Measurements from ENCODE around the gene CALML6. TPM values are rescaled to one million over a fixed set of nuclear protein-coding genes. Genes with fewer than 3 reads are reported as not detected.

Gene CALML6
- total RNA-seq, 4 donors from 2014 or later: 0.13 TPM; not detected in 3

DNA sequence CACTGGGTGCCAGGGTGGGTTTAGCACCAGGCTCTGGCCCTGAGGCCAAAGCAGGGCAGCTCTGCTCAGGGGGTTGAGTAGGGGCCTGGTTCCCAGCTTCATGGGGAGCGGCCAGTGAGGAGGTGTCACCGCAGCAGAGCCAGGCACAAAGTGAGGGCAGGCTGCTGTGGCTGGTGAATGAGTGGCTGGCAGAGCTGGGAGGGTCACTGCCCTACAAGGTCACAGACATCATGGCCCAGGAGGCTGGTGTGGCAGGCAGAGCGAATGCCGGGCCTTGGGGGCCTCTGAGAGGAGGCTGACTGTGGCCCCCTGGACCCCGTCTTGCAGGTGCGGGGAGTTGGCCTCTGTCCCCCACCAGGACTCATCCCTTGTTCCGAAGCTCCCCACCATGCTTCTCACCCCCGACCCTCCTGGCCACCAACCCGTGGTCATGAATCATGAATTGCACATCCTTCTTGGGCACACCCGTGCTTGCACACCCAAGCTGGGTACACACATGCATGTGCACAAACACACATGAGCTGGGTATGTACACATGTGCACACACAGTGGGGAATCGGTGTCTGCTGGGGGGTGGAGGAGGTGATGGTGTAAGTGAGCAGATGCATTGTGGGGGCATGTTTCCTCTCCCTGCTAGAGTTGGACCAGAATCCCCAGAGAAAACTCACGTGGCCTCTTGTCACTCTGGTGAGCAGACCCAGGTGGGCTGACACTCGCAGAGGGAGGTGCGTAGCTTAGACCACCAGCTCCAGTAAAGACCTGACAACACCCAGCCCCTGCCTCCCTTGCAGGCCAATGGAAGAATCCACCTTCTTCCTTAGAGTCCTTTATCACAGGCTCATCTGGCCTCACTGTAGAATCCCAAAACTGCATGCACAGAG lies 19.4 kb upstream of the CALML6 start:
- Histone ChIP-seq H3K27ac (no peak overlapping the region), H3K9me3 (no peaks in the 10 kb centered on the region), H3K4me1 (peaks cover 20 to 27% of the 10 kb centered on the region in 2 donors), H3K4me3 (replicated peaks in 1 of 3) (no peak overlapping the region), H3K36me3 (no peaks in the 10 kb centered on the region), H3K27me3 (no peaks in the 10 kb centered on the region)
- no peak for DNase-seq
- intact Hi-C loops (cut with DNase I): no loop called here
- TF ChIP-seq, protein P1, sequence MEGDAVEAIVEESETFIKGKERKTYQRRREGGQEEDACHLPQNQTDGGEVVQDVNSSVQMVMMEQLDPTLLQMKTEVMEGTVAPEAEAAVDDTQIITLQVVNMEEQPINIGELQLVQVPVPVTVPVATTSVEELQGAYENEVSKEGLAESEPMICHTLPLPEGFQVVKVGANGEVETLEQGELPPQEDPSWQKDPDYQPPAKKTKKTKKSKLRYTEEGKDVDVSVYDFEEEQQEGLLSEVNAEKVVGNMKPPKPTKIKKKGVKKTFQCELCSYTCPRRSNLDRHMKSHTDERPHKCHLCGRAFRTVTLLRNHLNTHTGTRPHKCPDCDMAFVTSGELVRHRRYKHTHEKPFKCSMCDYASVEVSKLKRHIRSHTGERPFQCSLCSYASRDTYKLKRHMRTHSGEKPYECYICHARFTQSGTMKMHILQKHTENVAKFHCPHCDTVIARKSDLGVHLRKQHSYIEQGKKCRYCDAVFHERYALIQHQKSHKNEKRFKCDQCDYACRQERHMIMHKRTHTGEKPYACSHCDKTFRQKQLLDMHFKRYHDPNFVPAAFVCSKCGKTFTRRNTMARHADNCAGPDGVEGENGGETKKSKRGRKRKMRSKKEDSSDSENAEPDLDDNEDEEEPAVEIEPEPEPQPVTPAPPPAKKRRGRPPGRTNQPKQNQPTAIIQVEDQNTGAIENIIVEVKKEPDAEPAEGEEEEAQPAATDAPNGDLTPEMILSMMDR (IDR thresholded peaks at IDR 0.05): no peak
- no peak for TF ChIP-seq POLR2A (IDR thresholded peaks at IDR 0.05)
- 79 to 85% methylated on average over 6 to 14 of the region's 14 CpGs for WGBS, 2 donors

DNA sequence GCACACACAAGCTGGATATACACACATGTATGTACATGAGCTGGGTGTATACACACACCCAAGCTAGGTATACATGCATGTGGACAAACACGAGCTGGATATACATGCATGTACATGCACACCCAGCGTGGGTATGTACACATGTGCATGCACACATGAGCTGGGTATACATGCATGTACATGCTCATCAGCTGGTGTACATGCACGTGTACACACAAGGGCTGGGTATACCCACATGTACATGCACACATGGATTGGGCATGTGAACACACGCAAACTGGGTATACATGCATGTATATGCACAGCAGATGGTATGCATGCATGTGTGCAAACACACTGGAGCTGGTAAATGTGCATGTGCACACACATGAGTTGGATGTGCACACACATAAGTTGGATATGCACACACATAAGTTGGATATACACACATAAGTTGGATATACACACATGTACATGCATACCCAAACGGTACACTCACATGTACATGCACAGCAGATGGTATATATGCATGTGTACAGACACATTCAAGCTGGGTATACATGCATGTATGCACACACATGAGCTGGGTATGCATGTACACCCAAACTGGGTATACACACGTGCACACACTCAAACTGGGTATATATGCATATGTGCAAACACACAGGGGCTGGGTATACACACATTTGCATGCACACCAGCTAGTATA lies 16.7 kb upstream of the CALML6 start:
- Histone ChIP-seq H3K36me3 (no peaks in the 10 kb centered on the region), H3K9me3 (no peaks in the 10 kb centered on the region), H3K4me3 (replicated peaks in 1 of 3) (no peak overlapping the region), H3K4me1 (peaks cover 11 to 16% of the 10 kb centered on the region in 2 donors), H3K27me3 (no peaks in the 10 kb centered on the region), H3K27ac (no peak overlapping the region)
- no peak for DNase-seq
- 90 to 95% methylated on average over 5 to 6 of the region's 6 CpGs for WGBS, 2 donors
- intact Hi-C loops (cut with DNase I): no loop called here
- TF ChIP-seq POLR2A (IDR thresholded peaks at IDR 0.05): no peak
- TF ChIP-seq, protein P1 (IDR thresholded peaks at IDR 0.05): no peak

DNA sequence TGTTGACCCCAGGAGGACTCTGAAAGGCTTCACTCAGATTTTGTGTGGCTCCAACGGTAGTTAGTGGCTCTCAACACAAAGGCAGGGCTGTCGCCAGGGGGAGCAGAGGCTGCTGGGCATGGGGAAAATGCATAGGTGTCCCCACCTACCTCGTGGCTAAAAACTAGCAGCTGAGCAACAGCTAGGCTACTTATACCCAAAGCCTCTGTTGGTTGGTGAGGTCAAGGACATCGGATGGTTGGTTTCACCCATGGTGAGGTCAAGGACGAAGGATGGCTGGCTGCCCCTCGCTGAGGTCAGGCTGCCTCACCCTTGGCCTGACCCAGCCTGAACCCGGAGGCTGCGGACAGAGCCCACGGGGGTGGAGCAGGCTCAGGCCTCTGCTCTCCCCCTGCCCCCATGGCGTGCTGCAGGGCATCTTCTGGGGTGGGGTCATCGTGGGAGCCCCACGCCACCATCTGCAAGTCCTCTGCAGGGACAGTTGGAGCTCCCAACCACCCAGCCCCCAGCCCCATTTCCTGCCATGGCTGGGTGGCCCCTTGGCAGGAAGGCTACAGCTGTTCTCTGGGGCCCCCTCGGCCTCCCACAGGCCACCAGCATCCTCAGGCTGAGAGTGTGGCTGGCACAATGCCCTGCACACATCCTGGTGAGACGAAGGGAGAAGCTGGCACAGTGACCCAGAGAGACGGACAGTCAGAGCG lies 15.6 kb upstream of the CALML6 start:
- H3K36me3 ChIP-seq: no peaks in the 10 kb centered on the region
- no peak overlapping the region for H3K27ac ChIP-seq
- intact Hi-C loops (cut with DNase I): no loop called here
- H3K4me1 ChIP-seq: peaks cover 7 to 10% of the 10 kb centered on the region in 2 donors
- TF ChIP-seq, protein P1 (IDR thresholded peaks at IDR 0.05): no peak
- no peak for TF ChIP-seq POLR2A (IDR thresholded peaks at IDR 0.05)
- DNase-seq: no peak
- H3K9me3 ChIP-seq: no peaks in the 10 kb centered on the region
- no peak overlapping the region for H3K4me3 ChIP-seq (replicated peaks in 1 of 3)
- WGBS, 2 donors: 58 to 68% methylated on average over 4 to 13 of the region's 16 CpGs
- no peaks in the 10 kb centered on the region for H3K27me3 ChIP-seq

DNA sequence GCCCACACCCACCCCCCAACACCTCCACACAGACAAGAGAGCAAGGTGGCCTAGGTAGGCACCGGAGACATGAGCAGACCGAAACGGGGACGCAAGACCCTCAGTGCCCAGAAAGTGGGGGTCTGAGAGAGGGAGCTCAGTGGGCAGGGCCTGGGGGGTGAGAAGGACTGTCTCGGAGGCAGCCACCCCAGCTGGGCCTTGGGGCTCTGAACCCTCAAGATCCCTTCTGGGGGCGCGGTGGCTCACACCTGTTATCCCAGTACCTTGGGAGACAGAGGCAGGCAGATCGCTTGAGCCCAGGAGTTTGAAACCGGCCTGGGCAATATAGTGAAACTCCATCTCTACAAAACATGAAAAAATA lies 15.1 kb upstream of the CALML6 start:
- Histone ChIP-seq H3K27ac (no peak overlapping the region), H3K9me3 (no peaks in the 10 kb centered on the region), H3K27me3 (no peaks in the 10 kb centered on the region), H3K4me3 (replicated peaks in 1 of 3) (no peak overlapping the region), H3K36me3 (no peaks in the 10 kb centered on the region), H3K4me1 (peaks cover 2 to 4% of the 10 kb centered on the region in 2 donors)
- WGBS, 2 donors: 90 to 93% methylated on average over 9 of the region's 9 CpGs
- intact Hi-C loops (cut with DNase I): no loop called here
- no peak for TF ChIP-seq POLR2A (IDR thresholded peaks at IDR 0.05)
- TF ChIP-seq, protein P1 (IDR thresholded peaks at IDR 0.05): no peak
- DNase-seq: no peak

All from thyroid gland (tissue), 4 donors.